Immature natural killer cell (primary cell): ENCODE measurements around the gene NATD1. TPM values are rescaled to one million over a fixed set of nuclear protein-coding genes. Genes with fewer than 3 reads are reported as not detected.

Experiments used
- DNase-seq, 3 donors: peaks; one replicate each; pipeline ENCODE4 v3.0.0; 2022; ENCODE audit warnings: mixed read lengths in 1 of 3
- H3K27ac Mint-ChIP-seq, 6 donors: one replicate each; pipeline ENCODE4 v1.8.0; 2020; ENCODE audit warnings: mixed read lengths in 6 of 6, mild to moderate bottlenecking in 5 of 6, inconsistent platforms in 4 of 6, moderate library complexity in 3 of 6
- H3K27me3 Mint-ChIP-seq, 3 donors: one replicate each; pipeline ENCODE4 v1.8.0; 2020 to 2021; ENCODE audit warnings: low read depth in 3 of 3, mild to moderate bottlenecking in 3 of 3, mixed read lengths in 3 of 3, moderate library complexity in 3 of 3, inconsistent platforms in 1 of 3
- H3K36me3 Mint-ChIP-seq, 3 donors: one replicate each; pipeline ENCODE4 v1.8.0; 2020; ENCODE audit warnings: mixed read lengths in 3 of 3, inconsistent platforms in 2 of 3, mild to moderate bottlenecking in 2 of 3
- H3K4me1 Mint-ChIP-seq, 2 donors: one replicate each; pipeline ENCODE4 v1.8.0; 2020; ENCODE audit warnings: inconsistent platforms in 2 of 2, mild to moderate bottlenecking in 2 of 2, mixed read lengths in 2 of 2, moderate library complexity in 1 of 2
- H3K4me3 Mint-ChIP-seq, 5 donors: one replicate each; pipeline ENCODE4 v1.8.0; 2020; ENCODE audit warnings: mild to moderate bottlenecking in 5 of 5, mixed read lengths in 5 of 5, inconsistent platforms in 3 of 5, moderate library complexity in 3 of 5
- H3K9me3 Mint-ChIP-seq, 6 donors: one replicate each; pipeline ENCODE4 v1.8.0; 2020; ENCODE audit warnings: mild to moderate bottlenecking in 6 of 6, mixed read lengths in 6 of 6, inconsistent platforms in 4 of 6, moderate library complexity in 3 of 6
- polyA plus RNA-seq, 3 donors: library from polyadenylated mRNA; unstranded; fragments of 300-500 nt; fragmentation: Illumina TruSeq; gene quantifications; one replicate each; pipeline ENCODE4 v1.2.3, GENCODE V29; 2021

The NATD1 gene
- polyA plus RNA-seq, 3 donors from 2014 or later = 0.57 to 3.4 (median 2.5) TPM

- no peak overlapping the region for H3K4me3 Mint-ChIP-seq
- H3K9me3 Mint-ChIP-seq = no peaks in the 10 kb centered on the region
- peaks cover 0 to 7% (median 4%) of the 10 kb centered on the region in 3 donors for H3K36me3 Mint-ChIP-seq
- no peak for DNase-seq
- H3K27ac Mint-ChIP-seq = no peak overlapping the region
- H3K27me3 Mint-ChIP-seq = peaks cover 0 to 2% (median 0%) of the 10 kb centered on the region in 3 donors
- H3K4me1 Mint-ChIP-seq = no peaks in the 10 kb centered on the region
Observed at GRCh38 chr17:21223086-21223485, 30.1 kb downstream of the NATD1 start.

DNA sequence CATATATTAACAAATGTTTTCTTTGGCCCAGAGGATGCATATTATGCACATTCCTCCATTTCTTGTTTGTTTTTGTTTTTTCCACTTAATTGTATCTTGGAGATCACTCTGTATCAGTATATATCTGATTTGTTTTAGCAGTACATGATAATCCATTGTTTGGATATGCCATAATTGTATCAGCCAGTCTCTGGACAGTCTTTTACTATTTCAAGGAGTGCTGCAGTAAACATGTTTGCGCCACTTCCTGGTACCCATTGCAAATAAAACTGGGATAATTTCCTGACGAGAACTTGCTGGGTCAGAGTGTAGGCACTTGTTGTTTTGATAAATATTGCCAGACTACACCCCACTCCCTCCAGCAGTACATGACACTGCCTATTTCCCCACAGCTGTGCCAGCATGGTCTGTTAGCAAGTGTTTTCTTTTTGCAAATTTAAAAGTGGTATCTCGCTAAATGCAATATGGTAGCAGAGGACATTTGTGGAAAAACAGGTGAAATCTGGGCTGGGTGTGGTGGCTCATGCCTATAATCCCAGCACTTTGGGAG is 34.3 kb downstream of the NATD1 start:
- H3K9me3 Mint-ChIP-seq = no peaks in the 10 kb centered on the region
- H3K4me3 Mint-ChIP-seq = no peak overlapping the region

DNA sequence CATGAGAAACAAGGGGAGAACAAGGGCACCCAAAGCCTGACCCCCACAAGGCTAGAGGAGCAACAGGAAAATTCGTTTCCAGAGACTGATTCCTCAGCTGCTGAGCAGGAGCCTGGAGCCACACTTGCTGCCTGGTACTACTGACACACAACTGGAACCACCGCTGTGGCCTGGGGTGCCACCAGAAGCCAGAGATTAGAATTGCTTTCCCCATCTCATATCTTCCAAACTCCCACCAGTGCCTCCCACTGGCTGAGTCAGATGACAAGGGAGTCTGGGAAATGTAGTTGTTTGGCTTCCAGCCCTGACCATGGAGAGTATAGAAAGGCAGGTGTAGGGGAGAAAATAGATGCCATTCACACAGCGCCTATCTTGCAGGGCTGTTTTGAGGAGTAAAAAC is 35.1 kb downstream of the NATD1 start:
- Mint-ChIP-seq H3K27me3 (peaks cover 0 to 4% (median 2%) of the 10 kb centered on the region in 3 donors), H3K4me3 (no peak overlapping the region), H3K9me3 (no peaks in the 10 kb centered on the region), H3K4me1 (peaks cover 26 to 27% of the 10 kb centered on the region in 2 donors), H3K36me3 (peaks cover 0 to 7% (median 4%) of the 10 kb centered on the region in 3 donors), H3K27ac (no peak overlapping the region)
- no peak for DNase-seq

More for the DNA sequence above, 34.3 kb downstream of the NATD1 start:
- Mint-ChIP-seq H3K4me1 (peaks cover 22 to 23% of the 10 kb centered on the region in 2 donors), H3K27ac (no peak overlapping the region), H3K36me3 (peaks cover 0 to 7% (median 4%) of the 10 kb centered on the region in 3 donors), H3K27me3 (peaks cover 0 to 4% (median 1%) of the 10 kb centered on the region in 3 donors)
- DNase-seq = no peak

- Mint-ChIP-seq H3K27ac (no peak overlapping the region), H3K27me3 (peaks cover 0 to 3% (median 2%) of the 10 kb centered on the region in 3 donors), H3K36me3 (peaks cover 0 to 4% (median 4%) of the 10 kb centered on the region in 3 donors)
Observed at GRCh38 chr17:21217346-21217745, 35.9 kb downstream of the NATD1 start.

GRCh38 chr17:21215935-21216334 is 37.3 kb downstream of the NATD1 start:
- H3K9me3 Mint-ChIP-seq = no peaks in the 10 kb centered on the region
- peaks cover 45 to 49% of the 10 kb centered on the region in 2 donors for H3K4me1 Mint-ChIP-seq
- peak overlapping the region in 5 of 6 donors; percentile 80 to 95 (median 92) for H3K27ac Mint-ChIP-seq
- H3K4me3 Mint-ChIP-seq = peak overlapping the region; percentile 33 to 92 (median 90)
- H3K27me3 Mint-ChIP-seq = peaks cover 0 to 2% (median 2%) of the 10 kb centered on the region in 3 donors
- no peaks in the 10 kb centered on the region for H3K36me3 Mint-ChIP-seq
- no peak for DNase-seq

More at GRCh38 chr17:21217346-21217745, 35.9 kb downstream of the NATD1 start:
- Mint-ChIP-seq H3K4me3 (peak overlapping the region in 2 of 5 donors; percentile 1 to 34), H3K4me1 (peaks cover 34 to 35% of the 10 kb centered on the region in 2 donors), H3K9me3 (no peaks in the 10 kb centered on the region)
- no peak for DNase-seq

GRCh38 chr17:21214777-21215541 is 38.3 kb downstream of the NATD1 start:
- Mint-ChIP-seq H3K4me1 (peaks cover 52 to 59% of the 10 kb centered on the region in 2 donors), H3K9me3 (no peaks in the 10 kb centered on the region), H3K27ac (peak overlapping the region; percentile 87 to 97 (median 92)), H3K27me3 (peaks cover 0 to 2% (median 2%) of the 10 kb centered on the region in 3 donors), H3K36me3 (peaks cover 0 to 4% (median 0%) of the 10 kb centered on the region in 3 donors), H3K4me3 (peak overlapping the region; percentile 89 to 92 (median 90))
- peak; percentile 16 to 32 (median 16) for DNase-seq

GRCh38 chr17:21214015-21214776 is 39.0 kb downstream of the NATD1 start, which contains the start of gene TMEM11:
Gene TMEM11, minus strand, starts transcription at chr17:21214161. Its CDS starts 9 bp downstream, at chr17:21214152.
- H3K36me3 Mint-ChIP-seq = peaks cover 0 to 4% (median 0%) of the 10 kb centered on the region in 3 donors
- DNase-seq = peak; percentile 95 to 96 (median 95)
- peaks cover 52 to 60% of the 10 kb centered on the region in 2 donors for H3K4me1 Mint-ChIP-seq
- no peaks in the 10 kb centered on the region for H3K9me3 Mint-ChIP-seq
- H3K4me3 Mint-ChIP-seq = peak within 1 kb of the TSS; percentile 89 to 92 (median 92)
- H3K27ac Mint-ChIP-seq = peak within 1 kb of the TSS; percentile 92 to 97 (median 92)
- H3K27me3 Mint-ChIP-seq = peaks cover 0 to 2% (median 2%) of the 10 kb centered on the region in 3 donors

GRCh38 chr17:21213638-21214014 is 39.6 kb downstream of the NATD1 start:
- peaks cover 0 to 4% (median 0%) of the 10 kb centered on the region in 3 donors for H3K36me3 Mint-ChIP-seq
- H3K27ac Mint-ChIP-seq = peak overlapping the region; percentile 87 to 93 (median 92)
- no peaks in the 10 kb centered on the region for H3K9me3 Mint-ChIP-seq
- no peak for DNase-seq
- H3K27me3 Mint-ChIP-seq = peaks cover 0 to 2% (median 2%) of the 10 kb centered on the region in 3 donors
- H3K4me3 Mint-ChIP-seq = peak overlapping the region; percentile 89 to 92 (median 92)
- H3K4me1 Mint-ChIP-seq = peaks cover 52 to 60% of the 10 kb centered on the region in 2 donors

- Mint-ChIP-seq H3K4me1 (peaks cover 54 to 60% of the 10 kb centered on the region in 2 donors), H3K27ac (peak overlapping the region; percentile 83 to 93 (median 91)), H3K27me3 (peaks cover 0 to 2% (median 2%) of the 10 kb centered on the region in 3 donors), H3K9me3 (no peaks in the 10 kb centered on the region), H3K4me3 (peak overlapping the region; percentile 89 to 92 (median 92)), H3K36me3 (peaks cover 0 to 4% (median 0%) of the 10 kb centered on the region in 3 donors)
- DNase-seq = no peak
Observed at GRCh38 chr17:21212826-21213637, 40.2 kb downstream of the NATD1 start.

GRCh38 chr17:21211825-21212479 is 41.3 kb downstream of the NATD1 start:
- Mint-ChIP-seq H3K4me3 (peak overlapping the region; percentile 71 to 92 (median 92)), H3K27ac (peak overlapping the region in 4 of 6 donors; percentile 20 to 62 (median 40)), H3K9me3 (no peaks in the 10 kb centered on the region), H3K4me1 (peaks cover 53 to 59% of the 10 kb centered on the region in 2 donors), H3K36me3 (peaks cover 0 to 4% (median 0%) of the 10 kb centered on the region in 3 donors), H3K27me3 (peaks cover 0 to 2% (median 2%) of the 10 kb centered on the region in 3 donors)
- DNase-seq = no peak

- no peak overlapping the region for H3K4me3 Mint-ChIP-seq
- H3K9me3 Mint-ChIP-seq = no peaks in the 10 kb centered on the region
- H3K27me3 Mint-ChIP-seq = peaks cover 0 to 2% (median 2%) of the 10 kb centered on the region in 3 donors
- no peak for DNase-seq
- peaks cover 53 to 62% of the 10 kb centered on the region in 2 donors for H3K4me1 Mint-ChIP-seq
- peak overlapping the region in 2 of 6 donors; percentile 53 to 59 for H3K27ac Mint-ChIP-seq
- peaks cover 0 to 4% (median 0%) of the 10 kb centered on the region in 3 donors for H3K36me3 Mint-ChIP-seq
Observed at GRCh38 chr17:21210411-21211076, 42.7 kb downstream of the NATD1 start.
